Frontal cortex (tissue), 4 donors: ENCODE results near the gene ASF1A. TPM values are rescaled to one million over a fixed set of nuclear protein-coding genes. Genes with fewer than 3 reads are reported as not detected.

ENCODE experiments used
- DNase-seq, 2 donors: peaks; one replicate each; pipeline ENCODE4 v3.0.0; 2012; ENCODE audit warnings: low spot score in 2 of 2
- FAIRE-seq: peaks from 2 replicates; lab custom pipeline; 2012; peaks lifted over from hg19 to GRCh38; lab: Jason Lieb, UNC
- total RNA-seq: library from RNA; depleted of rRNA; stranded (reverse); fragments of >200 nt; gene quantifications from one replicate; pipeline ENCODE4 v1.2.3, GENCODE V29; 2014
- donor health status: control.
- donor health status: control.
- donor health status: control.

ASF1A gene
- total RNA-seq, 1 donor from 2014 or later = 40.4 TPM

DNA sequence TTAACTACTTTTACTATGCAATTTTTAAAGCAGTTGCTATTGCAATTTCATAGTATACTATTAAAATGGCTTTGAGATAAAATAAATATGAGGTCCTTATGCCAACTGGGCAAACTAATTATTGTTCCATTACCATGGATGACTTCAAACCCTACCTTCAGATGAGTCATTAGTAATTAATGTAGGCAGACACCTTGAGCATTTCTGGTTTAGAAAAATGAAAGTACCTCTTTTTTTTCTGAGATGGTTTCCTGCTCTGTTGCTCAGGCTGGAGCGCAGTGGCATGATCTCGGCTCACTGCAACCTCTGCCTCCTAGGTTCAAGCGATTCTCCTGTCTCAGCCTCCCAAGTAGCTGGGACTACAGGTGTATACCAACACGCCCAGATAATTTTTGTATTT is 11.9 kb downstream of the ASF1A start:
- no peak for FAIRE-seq
- no peak for DNase-seq

DNA sequence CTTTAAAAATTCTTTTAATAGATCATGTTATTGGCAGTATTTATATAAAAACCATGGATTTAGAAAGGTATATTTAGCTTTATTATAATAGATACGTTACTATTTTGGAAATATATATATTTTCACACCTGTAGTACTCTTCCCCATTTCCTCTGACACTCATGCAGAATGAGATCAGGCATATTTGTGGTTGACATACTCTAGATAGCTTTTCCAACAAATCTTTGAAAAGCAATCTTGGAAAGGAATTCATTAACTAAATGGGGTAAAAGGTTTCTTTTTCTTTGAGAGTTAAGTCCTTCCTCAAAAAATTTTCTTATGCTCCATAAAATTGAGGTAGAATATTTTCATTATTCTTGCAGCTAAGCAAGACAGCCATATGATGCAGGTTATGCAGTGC is 14.5 kb downstream of the ASF1A start:
- DNase-seq = no peak
- no peak for FAIRE-seq

DNA sequence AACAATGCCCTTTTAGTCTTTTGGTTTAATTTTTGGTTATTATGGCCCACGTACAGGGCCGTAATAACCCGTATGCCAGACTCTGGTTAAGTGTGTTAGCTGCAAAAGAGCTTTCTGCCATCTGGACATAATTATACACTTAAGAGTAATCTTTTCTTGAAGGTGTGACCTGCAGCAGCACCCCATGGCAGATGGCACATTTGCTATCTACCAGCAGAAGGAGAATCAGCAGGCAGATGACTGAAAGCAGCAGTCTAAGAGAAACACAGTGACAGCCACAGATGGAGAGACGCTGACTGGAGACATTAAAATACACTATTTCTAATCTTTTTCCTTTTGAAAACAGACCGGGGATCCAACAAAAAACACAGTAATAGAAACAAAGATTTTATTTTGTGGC is 18.7 kb downstream of the ASF1A start:
- FAIRE-seq (no peak), DNase-seq (no peak)

DNA sequence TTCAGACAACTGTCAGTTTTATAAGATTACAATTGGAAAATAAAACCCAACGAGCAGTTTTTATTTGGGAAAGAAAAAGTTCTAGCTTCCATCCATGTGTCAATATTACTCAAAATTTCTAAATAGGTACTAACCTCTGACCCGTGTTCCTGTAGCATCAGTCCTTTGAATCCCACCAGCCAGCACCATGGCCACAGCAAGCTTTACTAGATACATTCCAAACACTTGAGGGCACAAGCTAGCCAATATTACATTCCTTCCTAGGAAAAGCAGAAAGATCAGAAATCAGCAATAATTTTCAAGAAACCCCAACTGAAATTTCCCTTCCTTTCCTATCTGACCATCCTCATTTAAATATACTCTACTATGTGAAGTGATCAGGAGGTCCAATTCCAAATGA is 19.2 kb downstream of the ASF1A start:
- DNase-seq (no peak), FAIRE-seq (no peak)

DNA sequence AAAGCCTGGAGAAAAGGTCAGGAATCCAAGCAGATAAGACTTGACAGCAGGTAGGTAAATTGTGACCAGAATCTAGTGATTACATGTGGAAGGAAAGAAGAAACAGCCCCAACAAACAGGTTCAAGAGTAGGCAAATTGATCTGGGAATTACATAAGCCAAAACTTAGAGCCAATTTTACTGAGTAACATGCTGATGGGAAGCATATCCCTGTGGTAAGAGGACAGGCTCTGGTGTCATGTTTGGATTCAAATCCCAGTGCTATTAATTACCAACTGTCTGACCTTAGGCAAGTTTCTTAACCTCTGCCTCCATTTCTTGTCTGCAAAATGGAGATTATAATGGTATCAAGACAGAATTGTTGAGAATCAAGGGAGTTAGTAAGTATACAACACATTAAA is 20.6 kb downstream of the ASF1A start:
- DNase-seq = no peak
- no peak for FAIRE-seq

DNA sequence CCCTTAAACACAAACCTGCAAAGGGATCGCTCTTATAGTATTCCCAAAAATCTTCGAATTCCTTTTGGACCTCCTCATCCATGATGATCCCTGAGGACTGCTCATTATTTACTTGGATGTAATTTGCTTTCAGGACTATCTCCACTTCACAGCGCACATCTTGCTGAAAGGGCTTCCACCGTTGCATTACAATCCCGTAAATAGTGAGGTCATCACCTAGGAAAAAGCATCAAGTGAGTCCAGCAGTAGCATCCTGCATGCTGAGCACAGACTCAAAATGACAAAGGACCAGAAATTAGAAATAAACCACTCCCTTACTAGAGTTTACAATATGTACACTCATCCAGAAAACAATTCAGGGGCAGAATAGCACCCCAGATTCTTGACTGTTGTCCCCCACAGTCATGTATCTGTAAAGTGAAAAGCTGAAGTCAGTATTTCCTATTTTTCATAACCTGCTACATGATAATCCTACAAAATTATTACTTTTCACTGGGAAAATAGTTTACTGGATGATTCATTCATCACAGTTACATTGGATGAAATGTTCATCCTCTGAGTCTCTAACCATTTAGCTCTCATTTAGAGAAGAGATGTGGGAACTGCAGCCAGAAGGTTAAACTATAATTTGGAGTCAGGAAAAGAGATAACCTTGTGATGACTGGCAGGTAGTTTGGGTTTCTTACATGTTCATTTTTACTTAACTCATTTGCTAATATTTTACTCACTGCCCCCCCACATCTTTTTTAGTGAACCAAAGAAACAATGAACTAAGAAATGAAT is 23.8 kb downstream of the ASF1A start:
- DNase-seq (no peak), FAIRE-seq (no peak)

DNA sequence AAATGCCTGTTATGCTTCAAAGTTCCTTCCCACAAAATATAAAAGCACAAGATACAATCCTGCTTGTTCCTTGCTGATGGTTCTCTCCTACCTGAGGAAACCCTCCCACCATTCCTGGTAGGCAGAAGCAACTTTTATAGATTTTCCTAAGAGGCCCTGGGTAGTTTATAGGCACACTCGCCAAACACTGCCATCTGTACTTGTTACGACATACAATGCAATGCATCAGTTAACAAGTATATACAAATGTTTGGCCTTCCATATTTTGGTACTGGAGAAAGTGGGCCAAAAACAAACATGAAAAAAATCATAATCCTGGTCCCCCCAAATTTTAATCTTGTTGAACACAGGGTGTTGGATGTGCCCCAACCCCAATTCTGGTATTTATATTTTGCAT is 24.4 kb downstream of the ASF1A start:
- FAIRE-seq (no peak), DNase-seq (no peak)

GRCh38 chr6:118921084-118921483 is 27.1 kb downstream of the ASF1A start:
- FAIRE-seq = no peak
- no peak for DNase-seq

- DNase-seq = no peak
- FAIRE-seq = no peak
Observed at GRCh38 chr6:118923035-118923434, 29.1 kb downstream of the ASF1A start.

DNA sequence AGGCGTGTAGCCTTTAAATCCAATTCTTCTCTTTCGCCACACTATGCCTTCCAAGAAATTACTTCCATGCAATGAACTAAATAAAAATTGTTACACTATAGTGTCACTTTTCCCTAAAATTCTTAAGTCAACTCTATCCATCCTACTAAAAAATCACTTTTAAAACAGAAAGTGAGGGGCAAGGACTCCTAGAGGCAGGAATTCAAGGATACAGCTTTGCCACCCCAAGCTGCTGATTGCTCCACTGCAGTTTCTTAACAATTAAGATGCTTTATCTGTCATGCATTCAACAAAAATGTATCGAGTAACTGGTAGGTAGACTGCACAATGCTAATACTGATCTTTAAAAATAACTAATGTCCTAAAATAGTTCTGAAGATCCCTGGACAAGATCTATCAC is 36.7 kb downstream of the ASF1A start:
- no peak for FAIRE-seq
- no peak for DNase-seq

DNA sequence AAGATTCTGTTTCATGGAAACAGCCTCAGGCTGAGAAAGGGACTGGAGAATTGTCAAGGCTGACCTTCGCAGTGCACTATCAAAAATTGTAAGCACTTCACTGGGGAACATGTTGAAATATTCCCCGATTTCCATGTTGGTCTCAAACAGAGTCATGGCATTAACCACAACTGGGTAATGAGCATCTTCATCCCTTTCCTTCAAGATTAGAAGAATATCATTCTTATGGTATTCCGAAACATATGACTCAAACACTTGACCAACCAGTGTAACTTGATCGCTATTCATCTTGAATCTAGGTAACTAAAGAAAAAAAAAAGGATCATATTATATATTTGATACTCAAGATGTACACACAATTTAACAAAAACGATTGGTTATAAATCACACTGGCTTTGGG is 37.5 kb downstream of the ASF1A start:
- FAIRE-seq (no peak), DNase-seq (no peak)

DNA sequence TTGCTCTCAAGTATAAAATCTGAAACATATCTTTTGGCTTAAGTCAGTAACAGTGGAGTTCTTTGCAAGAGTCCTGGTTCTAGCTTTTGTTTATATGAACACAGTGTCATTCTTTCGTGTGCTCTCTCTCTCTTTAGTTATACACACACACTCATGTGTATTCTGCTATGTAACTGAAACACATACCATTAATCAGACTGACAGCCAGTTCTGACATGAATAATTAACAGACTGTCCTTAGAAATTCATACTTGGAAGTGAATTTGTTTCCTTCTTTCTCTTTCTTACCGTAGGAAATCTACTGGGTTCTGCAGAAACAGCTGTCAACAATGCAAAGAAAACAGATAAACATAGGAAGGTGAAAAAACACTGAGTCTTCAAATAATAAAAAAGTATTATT is 38.5 kb downstream of the ASF1A start:
- FAIRE-seq (no peak), DNase-seq (no peak)

- FAIRE-seq (no peak), DNase-seq (no peak)
Observed at GRCh38 chr6:118933855-118934460, 40.0 kb downstream of the ASF1A start.

- no peak for FAIRE-seq
- peak; percentile 85 for DNase-seq
Observed at GRCh38 chr6:118934461-118935330, 40.7 kb downstream of the ASF1A start, which contains the start of gene MCM9. MCM9 (minus strand) TSS chr6:118935159; CDS start chr6:118931723, 3,436 bp downstream.

DNA sequence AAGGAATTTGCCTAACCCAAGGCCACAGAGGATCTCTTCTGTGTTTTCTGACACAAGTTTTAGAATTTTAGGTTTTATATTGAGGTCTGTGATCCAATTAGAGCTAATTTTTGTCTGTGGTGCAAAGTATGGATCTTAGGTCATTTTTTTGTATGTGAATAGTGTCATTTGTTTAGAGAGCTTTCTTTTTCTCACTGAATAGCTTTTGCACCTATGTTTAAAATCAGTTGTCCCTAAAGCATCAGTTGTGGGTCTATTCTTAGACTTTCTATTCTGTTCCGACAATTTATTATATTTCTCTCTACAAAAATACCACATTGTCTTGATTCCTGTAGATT is 41.3 kb downstream of the ASF1A start:
- no peak for DNase-seq
- no peak for FAIRE-seq

GRCh38 chr6:118935978-118936703 is 42.2 kb downstream of the ASF1A start:
- no peak for DNase-seq
- no peak for FAIRE-seq

GRCh38 chr6:118939683-118940082 is 45.7 kb downstream of the ASF1A start:
- DNase-seq (no peak), FAIRE-seq (no peak)

DNA sequence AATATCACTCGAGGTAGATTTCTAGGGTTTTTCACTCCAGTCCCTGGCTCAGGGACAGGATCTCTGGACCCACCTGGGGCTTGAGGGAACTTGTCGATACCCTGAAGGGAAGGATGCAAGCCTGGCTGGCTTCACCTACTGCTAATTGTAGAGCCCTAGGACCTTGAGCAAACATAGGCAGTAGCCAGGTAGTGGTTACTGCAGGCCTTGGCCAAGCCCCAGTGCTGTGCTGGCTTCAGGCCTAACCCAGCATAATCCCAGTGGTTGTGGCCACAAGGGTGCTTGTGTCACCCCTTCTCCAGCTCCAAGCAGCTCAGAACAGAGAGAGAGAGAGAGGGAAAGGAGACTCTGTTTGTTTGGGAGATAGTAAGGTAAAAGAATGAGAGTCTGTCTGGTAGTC is 46.8 kb downstream of the ASF1A start:
- DNase-seq (no peak), FAIRE-seq (no peak)

GRCh38 chr6:118945217-118945616 is 51.3 kb downstream of the ASF1A start:
- DNase-seq (no peak), FAIRE-seq (no peak)

DNA sequence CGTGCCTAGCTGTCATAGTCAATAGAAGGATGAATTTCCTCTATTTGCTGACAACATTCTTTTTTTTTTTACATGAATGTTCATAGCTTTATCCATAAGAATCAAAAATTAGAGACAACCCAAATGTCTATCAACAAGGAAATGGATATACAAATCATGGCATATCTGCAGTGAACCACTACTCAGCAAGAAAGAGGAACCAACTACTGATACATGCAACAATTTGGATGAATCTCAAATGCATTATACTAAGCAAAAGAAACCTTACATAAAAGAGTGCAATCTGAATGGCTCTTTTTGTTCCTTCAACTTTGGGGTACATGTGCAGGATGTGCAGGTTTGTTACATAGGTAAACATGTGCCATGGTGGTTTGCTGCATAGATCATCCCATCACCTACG is 58.7 kb downstream of the ASF1A start:
- no peak for FAIRE-seq
- no peak for DNase-seq
